ENCODE measurements around the gene SARS2. TPM values are rescaled to one million over a fixed set of nuclear protein-coding genes. Genes with fewer than 3 reads are reported as not detected.

SARS2 gene
- total RNA-seq, 1 experiment from 2014 or later, result 57.4 TPM

DNA sequence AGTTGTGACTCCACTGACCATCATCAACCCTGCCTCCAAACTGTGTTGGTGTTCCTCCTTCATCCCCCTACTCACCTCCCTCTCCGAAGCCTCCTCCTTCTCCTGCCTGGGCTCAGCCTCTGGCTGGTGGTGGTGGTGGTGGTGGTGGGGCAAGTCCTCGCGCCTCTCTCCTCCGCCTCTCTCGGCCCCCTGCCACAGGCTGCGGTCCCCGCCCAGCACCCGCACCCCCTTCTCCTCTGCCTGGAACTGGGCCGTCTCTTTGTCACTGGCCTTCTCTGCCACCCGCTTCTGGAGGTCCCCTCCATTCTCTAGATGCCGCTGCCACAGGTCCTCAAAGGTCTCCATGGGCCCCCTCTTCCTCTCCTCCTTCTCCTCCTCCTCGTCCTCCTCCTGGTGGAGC is 20.1 kb downstream of the SARS2 start:
- H3K23me2 ChIP-seq (ENCODE audit: insufficient read length, low read depth, low read length, poor library complexity, severe bottlenecking), result no peaks in the 10 kb centered on the region
- no peak overlapping the region for H2BK120ac ChIP-seq (ENCODE audit: low read depth, low read length, poor library complexity, severe bottlenecking)
- H3K27ac ChIP-seq (ENCODE audit: insufficient read length, low read depth, low read length), result no peak overlapping the region
- no peak overlapping the region for H3T11ph ChIP-seq (ENCODE audit: low read length)
- H3K56ac ChIP-seq (ENCODE audit: insufficient read length, low read depth, low read length), result no peak overlapping the region
- TF ChIP-seq, protein P1, sequence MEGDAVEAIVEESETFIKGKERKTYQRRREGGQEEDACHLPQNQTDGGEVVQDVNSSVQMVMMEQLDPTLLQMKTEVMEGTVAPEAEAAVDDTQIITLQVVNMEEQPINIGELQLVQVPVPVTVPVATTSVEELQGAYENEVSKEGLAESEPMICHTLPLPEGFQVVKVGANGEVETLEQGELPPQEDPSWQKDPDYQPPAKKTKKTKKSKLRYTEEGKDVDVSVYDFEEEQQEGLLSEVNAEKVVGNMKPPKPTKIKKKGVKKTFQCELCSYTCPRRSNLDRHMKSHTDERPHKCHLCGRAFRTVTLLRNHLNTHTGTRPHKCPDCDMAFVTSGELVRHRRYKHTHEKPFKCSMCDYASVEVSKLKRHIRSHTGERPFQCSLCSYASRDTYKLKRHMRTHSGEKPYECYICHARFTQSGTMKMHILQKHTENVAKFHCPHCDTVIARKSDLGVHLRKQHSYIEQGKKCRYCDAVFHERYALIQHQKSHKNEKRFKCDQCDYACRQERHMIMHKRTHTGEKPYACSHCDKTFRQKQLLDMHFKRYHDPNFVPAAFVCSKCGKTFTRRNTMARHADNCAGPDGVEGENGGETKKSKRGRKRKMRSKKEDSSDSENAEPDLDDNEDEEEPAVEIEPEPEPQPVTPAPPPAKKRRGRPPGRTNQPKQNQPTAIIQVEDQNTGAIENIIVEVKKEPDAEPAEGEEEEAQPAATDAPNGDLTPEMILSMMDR (conservative IDR thresholded peaks at IDR 0.05), result no peak
- no peaks in the 10 kb centered on the region for H3K9me3 ChIP-seq (ENCODE audit: control insufficient read depth, low read depth, low read length)
- no peak overlapping the region for H2BK5ac ChIP-seq (ENCODE audit: insufficient read length, low read length)
- H3K79me2 ChIP-seq (ENCODE audit: insufficient read depth, low read length), result no peaks in the 10 kb centered on the region
- Mint-ChIP-seq H3K4me3 (no peak overlapping the region), H3K9me3 (peaks cover 0 to 2% of the 10 kb centered on the region in 2 experiments; a peak in 1 of 5 replicates), H3K27ac (no peak overlapping the region), H3K36me3 (ENCODE audit: insufficient read depth in 1 of 3, low read depth in 3 of 3) (peaks cover 9 to 28% (median 18%) of the 10 kb centered on the region in 3 experiments; a peak in 6 of 7 replicates), H3K4me1 (peaks cover 3 to 4% of the 10 kb centered on the region in 2 experiments; a peak in 3 of 4 replicates), H3K27me3 (ENCODE audit: low read depth) (no peaks in the 10 kb centered on the region; the same call in none of the 2 replicates)
- WGBS (ENCODE audit: extremely low coverage, insufficient read length, low lambda C conversion rate), result no CpG with 5 or more reads among the region's 12 CpGs
- no peak overlapping the region for H4K91ac ChIP-seq (ENCODE audit: insufficient read length, low read depth, low read length)
- no peak overlapping the region for H4K8ac ChIP-seq (replicated peaks; ENCODE audit: insufficient read length, low read depth, low read length)
- no peaks in the 10 kb centered on the region for H4K20me1 ChIP-seq (ENCODE audit: control insufficient read depth, insufficient read depth, insufficient read length)
- H3K4ac ChIP-seq (ENCODE audit: low read depth, low read length), result no peak overlapping the region
- H3K9ac ChIP-seq (ENCODE audit: extremely low read depth, insufficient read length, low read length), result no peak overlapping the region
- no peak overlapping the region for H3K14ac ChIP-seq (ENCODE audit: insufficient read depth, low read length)
- no peak overlapping the region for H3K23ac ChIP-seq (ENCODE audit: insufficient read length, low read depth, low read length)
- H2BK20ac ChIP-seq (ENCODE audit: low read depth, low read length, poor library complexity, severe bottlenecking), result no peak overlapping the region
- H3K79me1 ChIP-seq (ENCODE audit: insufficient read depth, low read depth, low read length, poor library complexity, severe bottlenecking), result no peaks in the 10 kb centered on the region
- H3K4me2 ChIP-seq (ENCODE audit: insufficient read depth, insufficient read length, low read length), result no peak overlapping the region
- no peak overlapping the region for H2BK12ac ChIP-seq (ENCODE audit: insufficient read length, low read depth, low read length)
- H2AK5ac ChIP-seq (ENCODE audit: insufficient read length, low read length), result no peak overlapping the region
- H2BK15ac ChIP-seq (ENCODE audit: low read depth, low read length), result no peak overlapping the region
- no peak overlapping the region for H2AFZ ChIP-seq (ENCODE audit: low read length)
- no peak for DNase-seq
- no peaks in the 10 kb centered on the region; the same call in 1 of the 2 replicates for H3K4me1 ChIP-seq (ENCODE audit: insufficient read depth, low read length)
- H3K27me3 ChIP-seq (ENCODE audit: insufficient read depth, low read length), result no peaks in the 10 kb centered on the region
- no peak overlapping the region for H4K5ac ChIP-seq (ENCODE audit: insufficient read length, low read depth, low read length)
- H3K18ac ChIP-seq (ENCODE audit: insufficient read length, low read depth, low read length), result no peak overlapping the region
